SK-MEL-5 (cell line): ENCODE data around the gene ZNF605. TPM values are rescaled to one million over a fixed set of nuclear protein-coding genes. Genes with fewer than 3 reads are reported as not detected.
"Not testable (repeated sequence)": the region's sequence is repeated elsewhere in the genome, so short reads cannot be mapped to it uniquely, and the experiment has no call there.

Experiments
- DNase-seq: peaks from one replicate; pipeline ENCODE4 v3.0.0-alpha.2; 2016; ENCODE audit warnings: low read depth, low spot score
- in situ Hi-C: cut with HindIII; loops from 2 replicates; pipeline ENCODE4 v1.10.0; 2016; ENCODE audit warnings: low sequenced_read_pairs, high pct_unique_total_duplicates, low pct_unique_long_range_greater_than_20kb
- polyA plus RNA-seq, 2 experiments: library from polyadenylated mRNA; depleted of rRNA; stranded (reverse); fragments of >200 nt; gene quantifications; 2 replicates each; pipeline ENCODE4 v1.2.3, GENCODE V29; 2015
- total RNA-seq: library from RNA; depleted of rRNA; stranded (reverse); fragments of >200 nt; shearing (Covaris generic); gene quantifications from 2 replicates; pipeline ENCODE4 v1.2.3, GENCODE V29; 2014; rRNA removed

The ZNF605 gene
- 9.9 and 10.1 TPM in 2 replicates for total RNA-seq
- 2.5 and 3.3 TPM in 2 replicates for polyA plus RNA-seq (2015; cell fraction: cytosol; rRNA removed)
- polyA plus RNA-seq (2015; cell fraction: nucleus; rRNA removed) = 27.6 and 27.9 TPM in 2 replicates

DNA sequence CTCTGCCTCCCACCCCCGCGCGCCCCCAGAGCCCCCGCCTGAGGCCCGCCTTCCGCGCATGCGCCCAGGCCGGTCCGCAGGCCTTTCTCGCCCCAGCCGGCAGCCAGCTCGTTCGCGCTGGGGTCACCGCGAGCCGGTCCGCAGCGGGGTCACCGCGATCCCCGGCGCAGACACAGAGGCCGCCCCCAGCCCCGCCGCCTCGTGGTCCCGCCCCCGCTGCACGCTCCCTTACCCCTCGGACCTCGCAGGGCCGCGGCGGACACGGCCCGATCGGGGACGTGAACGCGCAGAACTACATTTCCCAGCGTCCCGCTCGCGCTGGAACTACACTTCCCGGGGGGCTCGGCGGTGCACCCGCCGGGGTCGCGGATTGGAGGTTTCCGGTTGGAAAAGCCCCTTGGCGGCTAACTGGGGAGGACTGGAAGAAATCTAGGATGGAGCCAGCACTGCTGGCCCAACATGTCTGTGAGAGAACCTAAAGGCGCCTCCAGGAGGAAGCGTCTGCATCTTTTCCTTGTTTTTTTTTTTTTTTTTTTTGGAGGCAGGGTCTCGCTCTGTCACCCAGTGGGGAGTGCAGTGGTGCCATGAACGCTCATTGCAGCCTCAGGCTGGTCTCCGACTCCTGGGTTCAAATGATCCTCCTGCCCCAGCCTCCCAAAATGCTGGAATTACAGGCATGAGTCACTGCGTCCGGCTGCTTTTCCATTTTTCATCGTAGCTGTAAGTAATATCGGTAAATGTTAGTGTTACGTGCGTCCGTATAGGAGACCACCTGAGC, at the start of gene ZNF605:
Gene ZNF605, minus strand, starts transcription at position 296 of the 778 bp plus-strand sequence. CDS start 10,671 bp downstream, outside the sequence.
- in situ Hi-C loops = no loop called here
- peak; percentile 90 for DNase-seq

DNA sequence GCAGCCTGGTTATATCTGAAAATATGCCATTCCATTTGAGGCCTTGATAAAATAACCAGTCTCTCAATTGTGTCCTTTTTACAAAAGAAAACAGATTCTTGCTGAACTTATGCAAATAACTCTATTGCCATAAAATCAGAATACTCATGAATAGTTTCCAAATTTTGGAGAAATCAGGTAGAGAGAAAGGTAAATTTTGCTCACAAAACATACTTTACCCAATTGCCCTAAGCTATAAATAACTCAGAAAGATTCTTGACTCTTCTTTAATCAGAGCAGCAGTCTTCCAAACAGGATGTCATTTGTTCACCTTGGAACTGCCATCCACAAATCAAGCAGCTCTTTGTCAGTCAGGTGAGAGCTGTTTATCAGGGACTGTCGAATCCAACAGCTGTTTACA, 42.6 kb upstream of the ZNF605 start:
- no peak for DNase-seq
- in situ Hi-C loops = no loop called here

DNA sequence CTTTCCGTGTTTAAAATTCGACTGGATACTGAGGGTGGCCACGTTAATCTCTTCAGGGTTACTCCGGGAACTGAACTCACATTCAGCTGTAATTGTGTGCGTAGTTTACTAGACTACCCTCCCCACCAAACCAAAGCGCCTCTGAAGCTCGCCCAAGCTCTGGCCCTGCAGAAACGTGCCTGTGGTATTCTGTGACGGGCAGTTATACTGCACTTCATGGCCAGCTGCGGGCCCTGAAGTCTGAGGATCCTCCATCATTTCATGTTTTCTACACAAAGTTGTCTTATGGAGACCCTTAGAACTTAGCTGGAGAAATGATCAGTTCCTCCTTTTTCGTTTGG, 30.7 kb upstream of the ZNF605 start:
- DNase-seq = no peak
- in situ Hi-C loops = no loop called here

DNA sequence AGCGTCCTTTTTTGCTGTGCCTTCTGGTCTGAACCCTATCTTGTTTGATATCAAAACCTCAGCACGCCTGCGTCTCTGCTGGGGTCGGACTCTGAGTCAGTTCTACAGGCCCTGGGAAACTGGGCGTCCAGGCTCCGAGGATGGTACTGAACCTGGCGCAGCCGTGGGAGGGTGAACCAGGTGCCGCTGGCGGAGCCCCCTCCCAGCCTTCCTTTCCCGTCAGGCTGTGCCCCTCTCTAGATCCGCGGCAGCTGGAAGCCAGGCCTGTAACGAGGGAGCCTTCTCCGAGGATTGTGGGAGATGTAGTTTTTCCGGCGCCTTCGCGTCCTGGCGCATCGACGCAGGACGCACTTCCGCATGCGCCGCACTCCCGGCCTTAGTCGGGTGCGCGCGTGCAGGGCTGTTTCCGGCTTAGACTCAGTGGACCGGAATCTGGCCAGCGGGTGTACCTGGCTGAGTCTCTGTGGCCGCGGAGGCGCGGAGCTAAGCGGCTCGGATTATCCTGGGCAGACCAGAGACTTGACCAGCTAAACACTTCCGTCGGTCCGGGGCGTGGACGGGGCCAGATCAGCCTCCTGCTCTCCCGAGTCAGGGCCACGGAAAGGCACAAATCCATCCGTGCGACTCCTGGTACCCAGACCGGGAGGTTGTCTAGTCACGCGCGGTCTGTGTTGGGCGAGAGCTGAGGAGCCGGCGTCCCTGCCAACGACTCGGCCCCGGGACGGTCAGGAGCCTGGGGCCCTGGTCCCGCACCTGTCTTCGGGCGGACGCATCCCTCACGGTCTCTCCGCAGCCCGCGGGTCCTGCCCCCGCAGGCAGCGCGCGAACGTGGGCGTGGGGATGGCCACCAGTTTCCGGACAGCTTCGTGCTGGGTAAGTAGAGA, 30.1 kb upstream of the ZNF605 start, which contains the start of gene ZNF26:
Gene ZNF26, plus strand, starts transcription at position 367 of the 884 bp plus-strand sequence. Its CDS starts 474 bp downstream, at position 841.
- in situ Hi-C loops = no loop called here
- DNase-seq = peak; percentile 92

DNA sequence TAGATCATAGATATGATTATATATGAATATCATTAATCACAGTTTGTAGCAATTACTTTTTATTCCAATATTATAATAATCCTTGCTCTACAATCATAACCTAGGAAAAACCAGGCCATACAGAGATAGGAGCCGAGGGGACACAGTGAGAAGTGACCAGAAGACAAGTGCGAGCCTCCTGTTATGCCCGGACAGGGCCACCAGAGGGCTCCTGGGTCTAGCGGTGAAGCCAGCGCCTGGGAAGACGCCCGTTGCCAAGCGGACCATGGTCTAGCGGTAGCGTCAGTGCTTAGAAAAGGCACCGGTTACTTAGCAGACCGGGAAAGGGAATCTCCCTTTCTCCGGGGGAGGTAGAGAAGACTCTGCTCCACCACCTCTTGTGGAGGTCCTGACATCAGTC, 20.8 kb upstream of the ZNF605 start:
- peak; percentile 58 for DNase-seq
- in situ Hi-C loops = not testable (repeated sequence)

DNA sequence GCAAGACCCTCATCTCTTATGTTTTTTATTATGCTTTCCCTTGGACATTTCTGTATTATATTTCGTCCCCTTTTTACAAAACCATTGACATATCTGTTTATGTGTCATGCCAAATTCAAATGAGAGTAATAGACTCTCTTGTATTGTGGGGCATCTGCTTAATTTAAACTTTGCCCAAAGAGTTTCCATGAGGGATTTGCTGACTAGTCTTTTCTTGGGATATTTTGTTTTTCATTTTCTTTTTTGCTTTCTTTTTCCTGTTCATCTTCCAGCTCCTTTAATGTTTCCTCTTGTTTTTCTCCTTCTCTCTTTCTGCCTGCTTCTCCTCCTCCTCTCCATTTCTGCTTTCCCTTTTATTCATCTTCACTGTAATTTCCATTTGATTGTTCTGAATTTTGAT, 16.3 kb upstream of the ZNF605 start:
- DNase-seq = no peak
- in situ Hi-C loops = no loop called here

DNA sequence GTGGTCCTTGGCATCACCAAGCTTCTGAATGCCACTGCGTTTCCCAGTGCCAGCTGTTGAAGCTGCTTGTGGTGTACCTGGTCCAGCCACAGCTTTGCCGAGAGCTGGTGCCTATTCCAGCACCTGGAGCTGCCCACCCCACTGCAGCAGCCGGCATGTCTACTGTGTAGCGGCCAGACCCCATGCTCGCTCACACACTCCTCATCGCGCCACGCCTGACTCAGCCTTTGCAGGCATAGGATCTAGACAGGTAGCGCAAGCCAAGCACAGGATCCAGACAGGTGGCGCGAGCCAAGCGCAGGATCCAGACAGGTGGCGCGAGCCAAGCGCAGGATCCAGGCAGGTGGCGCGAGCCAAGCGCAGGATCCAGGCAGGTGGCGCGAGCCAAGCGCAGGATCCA, 11.6 kb upstream of the ZNF605 start:
- no peak for DNase-seq
- in situ Hi-C loops = no loop called here

DNA sequence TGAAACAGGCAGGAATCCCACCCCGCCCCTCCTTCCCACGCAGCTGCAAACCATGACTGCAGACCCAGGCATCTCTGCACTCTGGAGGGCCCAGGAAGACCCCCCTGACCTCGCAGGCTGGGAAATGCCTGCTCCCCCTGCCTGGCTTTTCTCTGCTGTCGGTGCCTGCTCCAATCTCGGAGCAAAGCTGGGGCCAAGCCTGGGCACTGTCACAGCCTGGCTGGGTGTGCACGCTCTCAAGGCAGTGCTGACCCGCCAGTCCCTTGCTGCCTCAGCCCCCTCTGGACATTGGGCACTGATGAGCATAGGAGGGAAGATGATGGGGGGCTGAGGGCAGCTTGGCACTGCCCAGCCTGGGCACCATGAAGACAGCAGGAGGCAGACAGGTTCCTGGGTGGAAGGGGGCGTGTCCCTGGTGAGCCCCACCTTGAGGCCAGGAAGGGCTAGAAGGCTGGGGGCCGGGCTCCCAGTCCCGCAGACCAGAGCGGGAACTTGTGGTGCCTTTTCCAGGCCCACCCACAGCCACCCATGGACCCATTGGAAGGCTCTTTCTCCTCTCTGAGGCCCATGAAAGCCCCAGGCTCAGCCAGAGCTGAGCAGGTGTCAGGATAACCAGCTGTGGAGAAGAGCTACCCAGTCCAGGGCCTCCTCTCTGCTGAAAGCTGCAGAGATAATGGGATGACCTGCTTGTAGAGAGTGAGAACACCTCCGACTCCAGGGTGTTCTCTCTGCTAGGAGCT, 10.7 kb upstream of the ZNF605 start:
- in situ Hi-C loops = no loop called here
- DNase-seq = no peak

DNA sequence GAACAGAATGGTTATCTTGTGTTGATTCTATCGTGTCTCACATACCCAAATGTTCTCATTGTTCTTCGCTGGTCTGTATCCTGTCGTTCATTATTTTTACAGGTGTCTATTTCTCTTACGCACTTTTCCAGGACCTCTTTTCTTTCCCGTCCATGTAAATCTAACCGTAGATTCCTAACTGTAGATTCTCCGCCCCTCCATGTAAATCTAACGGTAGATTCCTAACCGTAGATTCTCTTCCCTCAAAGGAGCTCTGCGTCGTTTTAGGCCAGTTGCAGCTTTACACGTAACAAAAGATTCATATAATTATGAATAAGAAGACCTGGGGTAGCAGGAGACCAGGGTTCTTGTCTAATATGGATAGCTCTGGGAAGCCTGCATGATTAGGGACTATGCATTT, 9.7 kb upstream of the ZNF605 start:
- in situ Hi-C loops = no loop called here
- DNase-seq = no peak

DNA sequence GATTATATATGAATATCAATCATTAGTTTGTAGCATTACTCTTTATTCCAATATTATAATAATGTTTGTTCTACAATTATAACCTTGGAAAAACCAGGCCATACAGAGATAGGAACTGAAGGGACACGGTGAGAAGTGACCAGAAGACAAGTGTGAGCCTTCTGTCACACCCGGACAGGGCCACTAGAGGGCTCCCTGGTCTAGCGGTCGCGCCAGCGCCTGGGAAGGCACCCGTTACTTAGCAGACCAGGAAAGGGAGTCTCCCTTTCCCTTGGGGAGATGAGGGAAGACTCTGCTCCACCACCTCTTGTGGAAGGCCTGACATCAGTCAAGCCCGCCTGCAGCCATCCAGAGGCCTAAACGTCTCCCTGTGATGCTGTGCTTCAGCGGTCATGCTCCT, 7.8 kb upstream of the ZNF605 start:
- DNase-seq = peak; percentile 18
- in situ Hi-C loops = not testable (repeated sequence)

DNA sequence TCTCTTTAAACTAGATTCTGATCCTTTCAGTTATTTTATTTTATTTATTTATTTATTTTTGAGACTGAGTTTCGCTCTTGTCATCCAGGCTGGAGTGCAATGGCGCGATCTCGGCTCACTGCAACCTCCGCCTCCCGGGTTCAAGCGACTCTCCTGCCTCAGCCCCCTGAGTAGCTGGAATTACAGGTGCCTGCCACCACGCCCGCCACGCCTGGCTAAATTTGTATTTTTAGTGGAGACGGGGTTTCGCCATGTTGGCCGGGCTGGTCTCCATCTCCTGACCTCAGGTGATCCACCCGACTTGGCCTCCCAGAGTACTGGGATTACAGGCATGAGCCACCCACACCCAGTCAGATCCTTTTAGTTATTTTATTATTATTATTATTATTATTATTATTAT, 5.7 kb upstream of the ZNF605 start:
- DNase-seq, in situ Hi-C loops: not testable (repeated sequence)

DNA sequence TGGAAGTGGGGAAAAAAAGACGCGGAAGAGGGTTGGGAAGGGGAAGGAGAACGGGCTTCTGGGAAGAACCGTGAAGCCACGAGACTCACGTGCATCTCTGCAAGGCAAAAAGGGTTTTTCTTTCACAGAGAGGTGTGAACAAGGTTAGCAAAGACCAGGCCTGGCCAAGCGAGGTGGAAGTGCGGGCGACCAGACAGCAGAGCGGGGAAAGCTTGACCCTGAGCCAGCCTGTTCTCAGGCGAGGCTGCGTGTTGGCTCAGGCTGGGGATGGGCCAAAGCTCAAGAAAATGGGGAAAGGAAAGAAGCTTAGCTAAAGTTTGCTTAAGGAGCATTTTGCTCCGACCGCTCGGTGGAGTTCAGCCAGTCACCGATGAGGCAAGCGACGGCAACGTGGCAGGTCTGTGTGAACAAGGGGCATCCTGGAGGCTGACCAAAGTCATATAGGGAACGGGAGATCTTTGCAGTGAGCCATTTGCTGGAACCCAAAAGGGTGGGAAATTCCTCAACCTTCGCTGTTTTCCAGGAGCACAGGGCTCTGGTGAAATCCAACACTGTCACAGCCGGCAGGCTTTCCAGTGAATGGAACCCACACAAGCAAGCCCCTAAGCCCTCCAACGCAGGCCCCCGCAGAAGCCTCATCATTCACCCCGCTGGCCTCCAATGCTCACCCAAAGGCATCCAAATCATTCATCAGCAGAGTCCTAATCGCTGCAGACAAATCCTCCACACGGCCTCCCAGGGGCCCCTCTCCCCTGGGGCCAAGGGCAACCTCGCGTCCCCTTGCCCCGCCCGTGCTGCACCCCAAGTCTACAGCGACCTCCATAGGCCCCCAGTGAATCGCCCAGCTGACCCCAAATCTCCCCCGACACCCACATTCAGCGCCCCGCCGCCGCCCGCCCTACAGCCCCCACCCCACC, 754 bp downstream of the ZNF605 start:
- in situ Hi-C loops = no loop called here
- DNase-seq = peak; percentile 23

DNA sequence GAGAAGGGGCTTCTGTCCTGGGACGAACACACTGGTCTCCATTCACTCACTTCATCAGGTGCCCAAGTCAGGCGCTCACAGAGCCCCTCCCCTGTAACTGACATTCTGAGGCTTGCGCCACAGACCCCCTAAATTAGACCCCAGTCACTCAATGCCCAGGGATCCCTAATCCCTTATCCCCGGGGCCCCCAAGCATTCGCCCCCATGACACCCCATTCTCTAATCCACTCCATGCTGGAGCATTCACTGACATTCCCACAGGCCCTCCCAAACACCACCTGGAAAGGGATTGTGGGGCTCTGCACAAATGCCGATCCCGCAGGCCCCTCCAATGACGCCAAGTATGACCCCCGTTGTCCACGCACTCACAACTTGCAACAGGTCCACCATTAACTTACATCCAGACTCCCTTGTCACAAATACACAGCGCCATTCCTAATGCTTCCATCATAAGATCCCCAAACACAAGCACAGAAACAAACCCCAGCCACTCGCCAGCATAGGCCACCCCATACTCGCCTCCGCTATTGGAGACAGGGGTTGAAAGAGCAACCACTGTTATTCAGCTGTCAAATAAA, 1.5 kb downstream of the ZNF605 start:
- no peak for DNase-seq
- in situ Hi-C loops = no loop called here

DNA sequence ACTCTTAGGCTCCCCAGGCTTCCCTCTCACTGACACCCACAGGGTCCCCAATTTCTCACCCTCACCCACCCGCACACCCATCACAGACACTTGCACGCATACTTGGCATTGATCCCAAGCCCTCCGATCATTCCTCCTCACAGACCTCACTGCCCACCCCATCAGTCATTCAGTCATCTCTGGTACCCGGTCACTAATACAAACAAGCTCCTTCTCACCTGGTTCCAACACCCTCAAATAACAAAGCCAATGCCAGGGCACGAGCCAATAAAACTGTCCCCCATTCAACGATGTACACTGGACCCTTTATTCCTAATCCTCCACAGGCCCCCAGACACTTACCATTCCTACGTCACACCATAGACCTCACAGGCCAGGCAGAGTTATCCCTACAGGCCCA, 2.3 kb downstream of the ZNF605 start:
- in situ Hi-C loops = no loop called here
- no peak for DNase-seq

DNA sequence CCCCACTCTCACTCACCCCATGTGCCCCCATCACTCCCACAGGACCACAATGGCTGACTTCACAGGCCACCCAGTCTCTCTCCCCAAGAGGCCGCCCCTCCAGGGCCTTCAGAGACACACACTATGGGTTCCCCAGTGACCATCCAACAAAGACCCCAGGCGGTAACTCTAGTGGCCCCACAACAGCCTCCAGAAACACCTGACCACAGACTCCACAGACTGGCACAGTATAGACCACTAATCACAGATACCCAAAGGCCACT, 3.0 kb downstream of the ZNF605 start:
- in situ Hi-C loops = no loop called here
- no peak for DNase-seq

DNA sequence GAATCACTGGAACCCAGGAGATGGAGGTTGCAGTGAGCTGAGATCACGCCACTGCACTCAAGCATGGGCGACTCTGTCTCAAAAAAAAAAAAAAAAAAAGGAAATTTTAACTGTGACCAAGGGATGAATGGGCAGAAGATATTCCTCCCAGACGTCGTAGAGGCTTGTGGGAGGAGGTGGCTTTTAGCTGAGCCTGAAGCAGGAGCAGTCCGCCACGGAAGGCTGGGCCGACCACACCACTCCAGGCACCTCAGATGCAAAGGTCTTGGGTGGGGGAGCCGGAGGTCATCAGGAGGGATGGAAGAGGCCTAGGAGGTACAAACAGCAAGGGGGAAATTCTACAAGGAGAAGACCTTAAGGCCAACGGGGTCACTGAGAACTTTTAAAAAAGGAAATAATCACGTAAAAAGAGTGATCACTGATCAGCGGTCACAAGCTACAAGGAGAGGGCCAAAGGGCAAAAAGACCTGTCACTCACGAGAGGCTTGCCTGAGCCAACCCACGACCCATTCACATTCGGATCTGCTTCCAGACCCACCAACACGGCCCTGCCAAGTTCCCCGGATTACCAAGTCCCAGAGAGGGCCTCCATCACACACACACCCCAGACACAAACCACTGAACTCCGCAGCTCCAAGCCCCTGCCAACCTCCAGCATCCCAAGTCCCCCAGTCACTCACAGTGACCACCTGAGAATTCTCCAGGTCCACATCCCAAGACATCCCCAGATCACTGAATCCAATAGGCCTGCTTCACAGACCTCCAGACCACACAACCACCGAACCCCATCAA, 3.5 kb downstream of the ZNF605 start:
- in situ Hi-C loops = no loop called here
- DNase-seq = no peak
